PC-9 (cell line): ENCODE measurements around the gene NECTIN1.

Source experiments
- CTCF ChIP-seq: fragments of 200-600 bp; sonication (generic); conservative IDR thresholded peaks from 2 replicates; pipeline ENCODE4 v1.6.1; 2017; ENCODE audit warnings: mixed run types, antibody characterized with exemption, mild to moderate bottlenecking, moderate library complexity
- EZH2 ChIP-seq: fragments of 200-600 bp; sonication (generic); IDR thresholded peaks from 2 replicates; pipeline ENCODE4 v1.8.0; 2017; ENCODE audit warnings: antibody characterized with exemption, low read depth

- TF ChIP-seq CTCF (no peak), EZH2 (no peak)
These were observed 1.1 kb upstream of the NECTIN1 start for GRCh38 chr11:119729951-119730613.
